Ascending aorta (tissue), 2 donors: Measurements from ENCODE around the gene ISM1. TPM values are rescaled to one million over a fixed set of nuclear protein-coding genes. Genes with fewer than 3 reads are reported as not detected.
A peak's percentile ranks its signal among the peaks of the same experiment; 100 is the strongest.

Experiments
- DNase-seq, 2 donors: peaks; one replicate each; pipeline ENCODE4 v3.0.0-alpha.2; 2019; ENCODE audit warnings: low spot score in 2 of 2
- H3K27ac ChIP-seq, 2 donors: fragments of 200-600 bp; sonication (generic); one replicate each; pipeline ENCODE4 v1.5.1; 2016 to 2017; ENCODE audit warnings: mild to moderate bottlenecking in 1 of 2
- H3K27me3 ChIP-seq: fragments of 200-600 bp; sonication (generic); one replicate; pipeline ENCODE4 v1.5.1; 2017
- H3K36me3 ChIP-seq, 2 donors: fragments of 200-600 bp; sonication (generic); one replicate each; pipeline ENCODE4 v1.5.1; 2016
- H3K4me1 ChIP-seq, 2 donors: fragments of 200-600 bp; sonication (generic); one replicate each; pipeline ENCODE4 v1.5.1; 2016 to 2017; ENCODE audit warnings: mild to moderate bottlenecking in 1 of 2
- H3K4me3 ChIP-seq, 2 donors: fragments of 200-600 bp; sonication (generic); one replicate each; pipeline ENCODE4 v1.5.1; 2016 to 2017; ENCODE audit warnings: mild to moderate bottlenecking in 1 of 2
- H3K9me3 ChIP-seq, 2 donors: fragments of 200-600 bp; sonication (generic); one replicate each; pipeline ENCODE4 v1.5.1; 2016
- intact Hi-C: fragments of 100-400 bp; cut with DNase I; formaldehyde crosslinking; loops from one replicate; pipeline ENCODE4 v1.15.1; 2023
- total RNA-seq: library from RNA; depleted of rRNA; stranded (reverse); fragments of >200 nt; gene quantifications from one replicate; pipeline ENCODE4 v1.1.0, GENCODE V29; 2016
- TF ChIP-seq, protein P1 (sequence below), 3 experiments: fragments of 200-600 bp in 2 of 3; fragments of 450-650 bp in 1 of 3; sonication (generic) in 2 of 3; IDR thresholded peaks; one replicate each; pipeline ENCODE4 v1.5.1; 2016 to 2019; ENCODE audit warnings: antibody characterized with exemption in 3 of 3, mild to moderate bottlenecking in 1 of 3, moderate library complexity in 1 of 3

The ISM1 gene
- total RNA-seq, 1 donor from 2014 or later, result 60.1 TPM

- Histone ChIP-seq H3K4me1 (no peaks in the 10 kb centered on the region), H3K9me3 (no peaks in the 10 kb centered on the region), H3K27me3 (no peaks in the 10 kb centered on the region), H3K27ac (no peak overlapping the region), H3K36me3 (no peaks in the 10 kb centered on the region), H3K4me3 (no peak overlapping the region)
- TF ChIP-seq, protein P1, sequence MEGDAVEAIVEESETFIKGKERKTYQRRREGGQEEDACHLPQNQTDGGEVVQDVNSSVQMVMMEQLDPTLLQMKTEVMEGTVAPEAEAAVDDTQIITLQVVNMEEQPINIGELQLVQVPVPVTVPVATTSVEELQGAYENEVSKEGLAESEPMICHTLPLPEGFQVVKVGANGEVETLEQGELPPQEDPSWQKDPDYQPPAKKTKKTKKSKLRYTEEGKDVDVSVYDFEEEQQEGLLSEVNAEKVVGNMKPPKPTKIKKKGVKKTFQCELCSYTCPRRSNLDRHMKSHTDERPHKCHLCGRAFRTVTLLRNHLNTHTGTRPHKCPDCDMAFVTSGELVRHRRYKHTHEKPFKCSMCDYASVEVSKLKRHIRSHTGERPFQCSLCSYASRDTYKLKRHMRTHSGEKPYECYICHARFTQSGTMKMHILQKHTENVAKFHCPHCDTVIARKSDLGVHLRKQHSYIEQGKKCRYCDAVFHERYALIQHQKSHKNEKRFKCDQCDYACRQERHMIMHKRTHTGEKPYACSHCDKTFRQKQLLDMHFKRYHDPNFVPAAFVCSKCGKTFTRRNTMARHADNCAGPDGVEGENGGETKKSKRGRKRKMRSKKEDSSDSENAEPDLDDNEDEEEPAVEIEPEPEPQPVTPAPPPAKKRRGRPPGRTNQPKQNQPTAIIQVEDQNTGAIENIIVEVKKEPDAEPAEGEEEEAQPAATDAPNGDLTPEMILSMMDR (IDR thresholded peaks at IDR 0.05), result no peak
- no peak for DNase-seq
- intact Hi-C loops, result no loop called here
Observed at GRCh38 chr20:13298692-13299373, 77.8 kb downstream of the ISM1 start.

- H3K4me3 ChIP-seq, result no peak overlapping the region
- no peaks in the 10 kb centered on the region for H3K4me1 ChIP-seq
- no peaks in the 10 kb centered on the region for H3K36me3 ChIP-seq
- no peak overlapping the region for H3K27ac ChIP-seq
- H3K27me3 ChIP-seq, result no peaks in the 10 kb centered on the region
- DNase-seq, result no peak
- TF ChIP-seq, protein P1 (IDR thresholded peaks at IDR 0.05), result no peak
- intact Hi-C loops, result no loop called here
- no peaks in the 10 kb centered on the region for H3K9me3 ChIP-seq
Observed at GRCh38 chr20:13299401-13299800, 78.3 kb downstream of the ISM1 start.

GRCh38 chr20:13301596-13301995, 80.5 kb downstream of the ISM1 start:
- intact Hi-C loops, result no loop called here
- no peaks in the 10 kb centered on the region for H3K9me3 ChIP-seq

DNA sequence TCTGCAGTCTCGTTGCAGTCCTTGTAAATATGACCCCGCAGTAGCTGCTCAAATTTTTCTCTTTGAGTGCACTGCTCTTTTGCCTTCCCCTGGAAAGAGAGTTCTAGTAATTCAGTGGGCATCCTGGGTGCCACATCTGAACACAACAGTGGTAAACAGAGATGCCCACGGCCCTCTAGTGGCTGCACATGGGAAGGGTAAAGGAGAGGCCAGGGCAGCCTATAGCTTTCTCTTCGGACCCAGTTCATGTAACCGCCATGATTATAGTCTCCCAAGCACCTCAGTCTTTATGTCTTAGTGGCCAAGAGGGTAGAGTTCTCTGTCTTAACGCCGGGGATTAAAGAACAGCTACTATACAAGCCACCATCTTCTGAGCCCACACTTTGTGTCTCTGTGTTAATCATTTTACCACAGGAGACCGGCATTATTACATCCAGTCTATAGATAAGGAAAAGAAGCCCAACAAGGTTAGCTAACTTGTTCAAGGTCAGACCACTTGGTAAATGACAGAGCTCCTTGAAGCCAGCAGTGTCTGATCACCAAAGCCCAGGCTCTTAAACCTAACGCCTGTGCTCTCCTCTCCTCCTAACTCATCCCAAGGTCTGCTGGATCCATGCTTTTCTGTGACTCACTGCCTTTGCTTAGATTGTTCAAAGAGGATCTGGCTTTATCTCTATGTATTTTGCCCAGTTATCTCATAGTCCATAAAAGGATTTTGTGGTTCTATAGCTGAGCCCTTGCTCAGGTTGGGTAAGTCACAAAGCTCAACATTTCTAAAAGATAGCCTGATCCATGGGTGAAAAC, 81.8 kb downstream of the ISM1 start:
- H3K4me1 ChIP-seq, result no peaks in the 10 kb centered on the region
- H3K9me3 ChIP-seq, result no peaks in the 10 kb centered on the region
- no peak for DNase-seq
- H3K36me3 ChIP-seq, result no peaks in the 10 kb centered on the region
- H3K27ac ChIP-seq, result no peak overlapping the region
- intact Hi-C loops, result no loop called here
- H3K27me3 ChIP-seq, result no peaks in the 10 kb centered on the region
- H3K4me3 ChIP-seq, result no peak overlapping the region
- TF ChIP-seq, protein P1 (IDR thresholded peaks at IDR 0.05), result peak in 1 of 3 experiments; percentile 37

More at GRCh38 chr20:13301596-13301995, 80.5 kb downstream of the ISM1 start:
- Histone ChIP-seq H3K27ac (no peak overlapping the region), H3K4me1 (no peaks in the 10 kb centered on the region), H3K4me3 (no peak overlapping the region), H3K27me3 (no peaks in the 10 kb centered on the region), H3K36me3 (no peaks in the 10 kb centered on the region)
- TF ChIP-seq, protein P1 (IDR thresholded peaks at IDR 0.05), result no peak
- no peak for DNase-seq

DNA sequence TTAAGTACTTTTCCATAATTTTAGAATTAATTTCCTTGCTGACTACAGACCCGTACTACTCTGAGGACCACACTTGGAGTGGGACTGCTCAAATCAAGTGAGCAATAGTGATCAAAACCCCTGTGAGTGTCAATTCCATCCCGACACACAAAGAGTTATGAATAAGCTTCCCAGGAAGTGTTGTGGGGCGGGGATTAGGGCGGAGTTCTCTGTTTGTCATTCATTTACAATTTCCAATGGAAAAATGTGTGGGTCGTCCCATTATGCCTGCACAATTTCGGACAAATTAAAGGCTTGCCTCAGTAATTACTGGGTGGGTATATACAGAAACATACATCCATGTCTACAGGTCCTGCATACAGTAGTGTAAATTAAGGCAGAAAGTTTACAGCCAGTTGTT, 84.2 kb downstream of the ISM1 start:
- H3K4me1 ChIP-seq, result no peaks in the 10 kb centered on the region
- TF ChIP-seq, protein P1 (IDR thresholded peaks at IDR 0.05), result no peak
- H3K4me3 ChIP-seq, result no peak overlapping the region
- H3K9me3 ChIP-seq, result no peaks in the 10 kb centered on the region
- no peak for DNase-seq
- no peaks in the 10 kb centered on the region for H3K36me3 ChIP-seq
- intact Hi-C loops, result no loop called here
- no peak overlapping the region for H3K27ac ChIP-seq
- H3K27me3 ChIP-seq, result no peaks in the 10 kb centered on the region
